Measurements from ENCODE around the gene RSPO4.

Gene RSPO4

GRCh38 chr20:910132-910869 lies 91.8 kb downstream of the RSPO4 start:
- no peaks in the 10 kb centered on the region for H3K27me3 ChIP-seq (replicated peaks)
- DNase-seq = no peak
- peak overlapping the region; percentile 37 for H3K27ac ChIP-seq
- no peaks in the 10 kb centered on the region for H3K36me3 ChIP-seq (replicated peaks)
- no peak for TF ChIP-seq CTCF (IDR thresholded peaks at IDR 0.05; ENCODE audit: low read depth, low read length, missing control alignments)
- in situ Hi-C loops (cut with HindIII; ENCODE audit: low pct_ligation_motif_present, low sequenced_read_pairs) = no loop called here
- H3K4me3 ChIP-seq (ENCODE audit: low read depth, low read length) = no peak overlapping the region

- Histone ChIP-seq H3K36me3 (replicated peaks) (no peaks in the 10 kb centered on the region), H3K27me3 (replicated peaks) (no peaks in the 10 kb centered on the region), H3K27ac (no peak overlapping the region), H3K4me3 (ENCODE audit: low read depth, low read length) (no peak overlapping the region)
- in situ Hi-C loops (cut with HindIII; ENCODE audit: low pct_ligation_motif_present, low sequenced_read_pairs) = no loop called here
- DNase-seq = no peak
- no peak for TF ChIP-seq CTCF (IDR thresholded peaks at IDR 0.05; ENCODE audit: low read depth, low read length, missing control alignments)
Measured at GRCh38 chr20:909641-910040, 92.5 kb downstream of the RSPO4 start.
